HG03159 (cell line): ENCODE results near the gene RAET1L.
"Not testable (repeated sequence)": the region's sequence is repeated elsewhere in the genome, so short reads cannot be mapped to it uniquely, and the experiment has no call there.

Experiments used
- ATAC-seq: cut with Tn5 transposase; IDR thresholded peaks from one replicate; pipeline ENCODE4 v1.9.1; 2021; ENCODE audit warnings: mild to moderate bottlenecking, moderate library complexity; ENCODE audit not compliant: unreplicated experiment

RAET1L gene

DNA sequence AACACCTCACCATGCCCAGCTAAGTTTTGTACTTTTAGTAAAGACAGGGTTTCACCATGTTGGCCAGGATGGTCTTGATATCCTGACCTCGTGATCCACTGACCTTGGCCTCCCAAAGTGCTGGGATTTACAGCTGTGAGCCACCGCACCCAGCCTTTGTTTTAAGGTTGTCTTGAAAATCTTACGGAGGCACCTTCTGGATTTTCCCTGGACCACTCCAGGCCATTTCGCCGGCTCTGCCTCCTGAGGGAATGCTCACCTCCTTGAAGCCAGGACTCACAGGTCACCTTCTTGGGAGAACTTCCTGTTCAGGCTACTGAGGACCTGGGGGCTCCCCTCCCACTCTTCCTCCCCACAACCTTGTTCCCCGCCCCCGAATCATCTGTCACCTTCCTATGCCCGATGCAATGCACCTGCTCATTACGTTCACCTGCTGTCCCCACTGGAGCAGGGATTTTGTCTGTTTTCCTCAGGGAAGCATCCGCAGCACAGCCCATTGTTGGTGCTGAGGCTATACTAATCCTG is 19.4 kb upstream of the RAET1L start:
- no peak for ATAC-seq

DNA sequence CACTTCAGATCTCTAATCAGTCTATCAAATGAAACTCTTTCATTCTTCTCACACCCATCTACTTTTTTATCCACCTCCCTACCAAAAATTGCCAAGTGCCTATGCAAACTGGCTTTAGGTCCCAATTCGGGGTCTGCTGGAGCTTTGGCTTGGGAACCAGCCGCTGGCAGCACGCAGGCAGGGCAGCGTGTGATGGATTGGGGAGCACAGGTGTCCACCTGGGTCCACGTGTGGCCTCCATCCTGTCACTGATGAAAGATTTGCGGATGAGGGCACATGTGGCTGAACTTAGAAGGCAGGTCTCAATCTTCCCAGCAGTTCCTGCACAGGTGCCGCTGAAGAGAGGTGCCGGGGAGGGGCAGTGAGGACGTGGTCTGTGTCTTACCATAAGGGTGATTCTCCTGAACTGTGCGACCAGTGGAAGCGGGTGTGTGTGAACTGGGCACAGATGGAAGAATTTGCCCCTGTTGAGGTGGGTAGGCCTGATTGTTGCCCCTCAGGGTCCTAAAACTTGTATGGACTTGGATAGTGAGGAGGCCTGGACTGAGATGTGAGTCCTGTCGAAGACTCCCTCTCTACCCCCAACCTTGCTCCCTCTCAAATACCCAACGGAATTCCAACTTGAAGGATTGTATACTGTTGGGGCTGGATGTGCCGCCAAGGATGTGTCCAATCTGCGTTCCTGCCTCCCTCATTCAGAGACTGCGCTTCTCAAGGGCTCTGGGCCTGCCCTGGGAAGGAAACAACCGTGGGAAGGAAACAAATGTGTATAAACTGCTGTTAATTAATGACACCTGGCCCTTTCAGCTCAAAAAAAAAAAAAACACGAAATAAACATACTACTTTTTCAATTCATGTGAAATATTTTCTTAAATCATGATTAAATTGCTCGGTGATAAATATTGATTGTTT is 18.4 kb upstream of the RAET1L start:
- no peak for ATAC-seq

DNA sequence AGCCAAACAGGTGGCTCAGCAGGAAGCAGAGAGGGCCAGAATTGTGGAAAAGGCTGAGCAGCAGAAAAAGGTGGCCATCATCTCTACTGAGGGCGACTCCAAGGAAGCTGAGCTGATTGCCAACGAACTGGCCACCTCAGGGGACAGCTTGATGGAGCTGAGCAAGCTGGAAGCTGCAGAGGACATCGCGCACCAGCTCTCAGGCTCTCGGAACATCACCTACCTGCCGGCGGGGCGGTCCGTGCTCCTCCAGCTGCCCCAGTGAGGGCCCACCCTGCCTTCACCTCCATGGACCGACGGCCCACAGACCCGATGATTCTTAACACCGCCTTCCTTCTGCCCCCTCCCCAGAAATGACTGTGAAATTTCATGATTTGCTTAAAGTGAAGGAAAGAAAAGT is 17.8 kb upstream of the RAET1L start:
- no peak for ATAC-seq

DNA sequence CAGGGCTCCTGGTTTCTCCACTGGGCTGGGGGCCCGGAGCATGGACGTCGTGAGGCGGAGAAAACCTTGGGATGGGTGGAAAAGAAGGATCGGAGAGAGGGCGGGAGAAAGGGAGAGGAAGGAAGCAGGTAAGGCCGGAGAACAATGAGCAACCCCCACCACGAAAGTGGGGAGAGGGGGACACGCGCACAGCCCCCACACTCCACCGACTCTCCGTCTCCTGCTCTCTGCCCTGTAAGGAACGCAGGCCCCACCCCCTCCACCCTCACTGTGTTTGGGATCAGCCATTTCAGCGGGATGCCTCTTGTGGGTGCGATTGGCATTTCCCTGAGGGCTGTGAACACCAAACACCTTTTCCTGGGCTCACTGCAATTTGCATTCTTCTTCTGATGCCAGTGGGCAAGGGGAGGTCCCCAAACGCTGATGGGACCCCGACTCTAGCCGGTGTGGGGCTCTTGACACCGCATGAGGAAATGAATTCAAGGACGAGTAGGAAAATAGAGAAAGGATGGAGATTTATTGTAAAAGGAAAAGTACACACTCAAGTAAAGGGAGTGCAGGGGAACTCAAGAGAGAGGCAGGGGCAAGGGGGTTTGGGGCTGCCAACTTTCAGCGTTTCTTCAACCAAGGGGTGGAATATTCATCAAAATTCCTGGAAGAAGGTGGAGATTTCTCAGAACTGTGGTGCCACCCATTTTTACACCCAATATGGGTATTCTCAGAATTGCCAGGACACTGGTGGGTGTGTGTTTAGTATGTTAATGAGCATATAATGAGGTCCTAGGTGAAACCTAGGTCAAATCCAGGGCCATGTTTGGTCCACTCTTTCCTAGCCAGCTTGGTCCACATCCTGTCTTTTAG is 13.1 kb upstream of the RAET1L start:
- ATAC-seq: no peak

DNA sequence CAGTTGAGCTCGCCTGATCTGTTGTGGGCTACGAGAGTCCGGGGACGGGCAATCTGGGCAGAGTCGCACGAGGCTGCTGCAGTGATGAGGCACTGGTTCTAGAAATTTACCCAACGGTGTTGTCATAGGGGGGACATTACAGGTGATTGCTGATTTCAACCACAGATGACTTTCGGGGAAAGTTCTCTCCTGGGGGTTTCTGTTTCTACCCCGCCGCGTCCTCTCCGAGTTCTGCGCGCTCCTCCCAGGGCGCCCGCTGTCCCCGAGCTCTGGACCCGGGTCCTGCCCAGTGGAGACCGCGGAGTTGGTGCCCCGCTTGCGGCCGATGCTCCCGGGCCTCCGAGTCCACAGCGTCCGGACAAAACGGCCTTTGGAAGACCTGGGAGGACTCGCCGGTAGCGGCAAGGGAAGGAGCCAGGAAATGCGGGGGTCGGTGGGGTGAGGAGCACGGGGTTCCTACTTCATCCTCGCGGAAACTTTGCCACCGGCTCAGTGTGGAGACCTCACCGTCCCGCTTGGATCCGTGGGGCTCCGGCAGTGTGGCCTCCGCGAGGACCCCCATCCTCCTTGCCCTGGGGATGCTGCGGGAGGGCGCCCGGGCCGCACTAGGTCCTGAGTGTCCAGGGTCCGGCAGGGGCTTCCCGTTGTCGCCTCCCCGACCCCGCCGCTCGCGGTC is 12.3 kb upstream of the RAET1L start:
- ATAC-seq: no peak

DNA sequence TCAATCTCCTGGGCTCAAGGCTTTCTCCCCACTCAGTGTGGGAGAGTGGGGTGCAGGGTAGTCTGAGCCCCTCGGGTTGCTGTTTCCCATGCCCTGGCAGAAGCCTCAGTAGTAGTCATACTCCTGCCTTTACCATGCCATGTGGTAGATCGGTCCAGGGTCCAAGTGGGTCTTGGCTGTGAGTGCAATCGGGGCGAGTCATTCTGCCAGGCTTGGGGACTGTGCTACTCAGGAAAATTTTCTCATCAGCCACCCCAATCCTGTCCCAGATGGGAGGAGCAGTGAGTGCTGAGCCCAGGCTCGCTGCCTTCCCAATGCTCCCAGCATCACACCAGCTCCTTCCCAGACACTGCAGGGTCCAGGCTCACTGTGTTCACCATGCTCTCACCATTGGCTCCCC is 10.7 kb upstream of the RAET1L start:
- no peak for ATAC-seq

DNA sequence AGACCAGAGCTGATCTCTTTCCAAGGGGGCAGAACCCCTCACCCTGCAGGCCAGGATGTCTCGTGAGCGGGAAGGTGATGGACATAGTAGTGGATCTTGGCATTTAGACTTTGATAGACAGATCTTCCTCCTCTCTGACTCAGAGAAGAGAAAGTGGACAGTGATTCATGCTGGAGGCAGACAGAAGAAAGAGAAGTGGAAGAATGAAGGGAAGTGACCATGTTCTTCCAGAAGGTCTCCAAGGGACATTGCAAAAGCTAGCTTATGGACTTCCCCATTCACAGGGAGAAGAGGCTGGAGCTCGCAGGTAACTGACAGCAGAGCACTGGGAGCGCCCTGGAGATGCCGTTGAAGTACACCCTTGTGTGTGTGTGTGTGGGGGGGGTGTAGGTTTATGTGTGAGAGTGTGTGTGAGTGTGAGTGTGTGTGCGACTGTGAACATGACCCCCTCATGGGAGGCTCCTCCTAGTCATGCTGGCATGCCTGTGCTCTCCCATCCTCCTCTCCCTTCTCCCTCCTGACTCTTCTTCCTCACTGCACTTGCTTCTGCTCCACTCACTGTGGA is 8.0 kb upstream of the RAET1L start:
- ATAC-seq: no peak

DNA sequence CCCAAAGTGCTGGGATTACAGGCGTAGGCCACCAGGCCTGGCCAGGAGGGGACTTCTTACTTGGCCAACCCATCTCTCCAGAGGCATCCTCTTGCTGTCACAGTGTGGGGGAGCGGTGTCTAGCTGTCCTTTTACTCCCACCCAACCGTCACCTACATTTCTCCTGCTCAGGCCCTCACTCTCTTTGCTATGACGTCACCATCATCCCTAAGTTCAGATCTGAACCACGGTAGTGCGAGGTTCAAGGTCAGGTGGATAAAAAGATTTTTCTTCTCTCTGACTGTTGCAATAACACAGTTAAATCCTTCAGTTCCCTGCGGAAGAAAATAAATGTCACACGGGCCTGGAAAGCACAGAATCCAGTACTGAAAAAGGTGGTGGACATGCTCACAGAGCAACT is 7.3 kb upstream of the RAET1L start:
- ATAC-seq: no peak

DNA sequence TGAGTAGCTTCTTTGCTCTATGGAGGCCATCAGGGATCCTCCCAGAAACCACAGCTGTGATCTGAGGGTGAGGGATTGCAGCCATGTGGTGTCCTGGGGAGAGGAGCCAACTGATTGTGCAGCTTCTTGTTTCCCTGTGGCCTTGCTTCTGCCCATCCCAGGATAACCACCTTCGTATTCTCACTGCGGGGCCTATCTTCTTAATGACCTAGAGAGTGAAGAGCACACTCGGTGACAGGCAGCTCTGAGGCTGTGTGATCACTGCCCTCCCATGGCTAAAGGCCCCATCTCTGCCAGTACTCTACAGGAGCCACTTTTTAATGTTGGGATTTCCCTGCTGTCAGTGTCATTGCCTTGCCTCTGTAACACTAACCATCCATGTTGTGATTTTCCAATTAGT is 5.3 kb upstream of the RAET1L start:
- ATAC-seq: no peak

DNA sequence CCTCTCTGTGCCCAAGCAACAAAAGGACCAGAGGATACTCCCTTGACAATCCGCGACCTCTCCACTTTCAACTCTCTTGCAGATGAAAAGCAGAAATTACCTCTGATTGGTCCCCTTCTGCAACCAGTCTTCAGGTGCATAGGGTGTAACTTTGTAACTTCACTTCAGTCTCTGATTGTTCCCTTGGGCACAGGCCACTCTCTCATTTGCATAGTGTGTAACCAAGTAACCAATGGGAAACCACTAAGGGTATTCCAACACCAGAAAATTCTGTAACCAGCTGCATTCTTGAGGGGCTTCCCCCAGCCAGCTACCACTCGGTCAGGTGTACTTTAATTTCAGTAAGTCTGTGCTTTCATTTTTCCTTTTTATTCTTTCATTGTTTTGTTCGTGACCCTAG is 4.4 kb upstream of the RAET1L start:
- no peak for ATAC-seq

DNA sequence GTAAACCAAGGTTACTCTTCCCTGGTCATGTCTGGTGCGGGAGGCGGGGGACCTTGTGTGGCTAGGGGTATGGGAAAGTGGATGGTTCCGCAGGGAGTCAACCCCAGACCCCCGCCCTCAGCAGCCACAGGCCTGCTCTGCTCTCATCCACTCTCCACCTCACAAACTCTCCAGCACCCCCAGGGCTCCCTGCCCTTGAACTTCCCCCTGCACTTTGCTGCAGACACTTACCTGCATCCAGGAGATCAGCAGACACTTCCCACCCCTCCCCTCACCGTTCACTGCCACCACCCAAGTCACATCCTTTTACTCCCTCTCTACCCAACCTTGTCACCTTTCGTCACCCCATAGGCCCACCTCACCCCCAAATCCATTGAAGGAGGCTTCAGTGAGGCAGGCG is 3.9 kb upstream of the RAET1L start:
- ATAC-seq: no peak

DNA sequence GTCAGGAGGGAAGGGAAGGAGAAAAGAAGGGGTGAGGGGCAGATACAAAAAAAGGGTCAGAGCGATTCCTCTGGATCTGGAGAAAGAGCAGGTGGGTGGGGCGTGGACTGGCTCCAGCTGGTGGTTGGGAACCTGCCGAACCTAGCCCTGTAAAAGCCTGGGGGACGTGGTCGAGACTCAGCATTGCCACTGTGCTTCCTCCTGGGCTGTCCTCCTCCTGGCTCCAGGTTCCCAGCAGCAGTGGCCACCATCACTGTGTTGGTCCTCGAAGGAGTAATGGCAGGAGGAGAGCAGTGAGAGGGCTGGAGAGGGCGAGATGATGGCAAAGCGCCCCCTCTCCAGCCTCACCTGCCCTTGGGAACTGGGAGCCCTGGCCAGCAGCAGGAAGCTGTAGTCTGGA is 3.5 kb upstream of the RAET1L start:
- ATAC-seq: no peak

DNA sequence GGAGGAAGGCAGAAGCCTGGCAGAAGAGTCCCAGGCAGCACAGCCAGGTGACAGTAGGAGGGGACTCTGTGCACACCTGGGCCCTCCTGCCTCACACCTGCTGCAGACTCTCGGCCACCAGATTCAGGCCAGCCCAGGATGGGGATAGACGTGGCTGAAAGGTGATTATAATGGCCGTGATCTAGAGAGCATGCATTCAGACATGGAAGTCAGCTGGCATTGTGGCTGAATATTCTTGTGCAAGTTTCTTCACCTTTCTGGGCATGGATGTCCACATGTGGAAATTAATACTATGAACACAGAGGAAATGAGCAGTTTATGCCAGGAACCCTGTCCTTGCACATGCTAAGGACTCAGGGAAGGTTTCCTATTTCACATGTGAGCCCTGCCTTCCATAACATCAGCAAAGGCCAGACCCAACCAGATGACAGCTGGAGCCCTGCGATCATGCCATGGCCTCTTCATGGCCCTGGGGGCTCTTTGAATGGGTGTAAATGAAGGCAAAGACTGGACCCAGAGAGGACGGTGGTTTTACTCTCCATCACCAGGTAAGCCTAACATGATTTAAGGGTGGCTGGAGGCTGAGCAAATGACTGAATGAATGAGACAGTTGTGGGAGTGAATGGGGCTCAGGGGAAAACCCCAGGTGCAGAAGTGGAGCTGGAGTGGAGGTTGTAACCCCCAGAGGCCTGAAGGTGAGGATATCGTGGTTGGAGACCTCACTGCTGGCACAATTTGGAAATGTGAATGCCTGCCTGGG is 2.7 kb upstream of the RAET1L start:
- ATAC-seq: no peak

DNA sequence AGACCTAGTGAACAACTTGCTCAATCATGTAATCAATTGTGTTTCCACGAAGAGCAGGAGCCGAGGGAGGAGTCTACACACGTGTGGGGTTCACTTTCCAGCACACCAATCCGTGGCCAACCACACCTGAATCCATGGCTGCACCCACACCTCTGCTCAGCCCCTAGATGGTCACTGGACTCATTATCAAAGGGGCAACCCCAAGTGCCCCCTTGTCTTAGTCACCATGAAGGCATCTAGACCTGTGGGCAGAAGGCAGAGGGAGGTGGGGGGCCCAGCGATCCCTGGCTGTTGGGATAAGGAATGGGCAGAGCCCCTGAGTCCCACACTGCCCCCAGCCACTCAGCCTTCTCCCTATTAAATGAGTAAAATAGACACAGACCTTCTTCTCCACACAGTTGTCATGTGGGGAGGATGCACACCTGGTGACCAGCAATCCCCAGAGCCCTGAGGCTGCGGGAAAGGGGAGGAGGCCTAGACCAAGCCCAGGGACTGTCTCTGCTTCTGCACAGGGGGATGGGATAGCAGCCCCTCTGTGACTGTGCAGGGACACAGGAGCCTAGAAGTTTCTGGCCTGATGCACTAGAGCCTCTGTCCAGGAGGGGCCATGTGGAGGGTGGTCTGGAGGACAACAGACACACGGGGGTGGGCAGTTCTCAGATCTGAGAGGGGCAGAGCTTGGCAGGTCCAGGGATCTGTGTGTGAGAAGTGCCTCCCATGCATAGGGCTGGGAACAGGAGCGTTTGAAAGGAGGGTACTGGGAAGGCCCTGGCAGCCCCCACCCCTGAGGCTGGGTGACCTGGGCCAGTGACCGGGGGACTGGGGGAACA is 1.9 kb upstream of the RAET1L start:
- ATAC-seq: no peak

DNA sequence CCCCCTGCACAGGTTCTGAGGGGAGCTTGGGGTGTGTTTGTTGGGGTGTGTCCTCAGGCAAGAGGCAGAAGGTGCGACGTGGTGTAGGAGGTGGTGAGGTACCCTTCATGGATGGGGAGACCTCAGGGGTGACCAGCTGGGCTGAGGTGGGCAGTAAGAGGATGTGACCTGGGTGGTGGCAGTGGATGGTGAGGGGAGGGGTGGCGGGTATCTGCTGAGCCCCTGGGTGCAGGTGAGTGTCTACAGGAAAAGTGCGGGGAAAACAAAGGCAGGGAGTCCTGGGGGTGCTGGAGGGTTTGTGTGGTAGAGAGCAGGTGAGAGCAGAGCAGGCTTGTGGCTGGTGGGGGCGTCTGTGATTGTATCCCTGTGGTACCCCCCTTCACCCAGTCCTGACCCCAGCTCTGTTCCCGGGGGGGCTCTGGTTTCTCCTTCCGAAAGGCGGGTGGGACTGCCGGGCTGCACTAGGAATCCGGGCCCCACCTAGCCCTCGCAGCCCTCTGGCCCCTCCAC is 631 bp downstream of the RAET1L start:
- no peak for ATAC-seq

DNA sequence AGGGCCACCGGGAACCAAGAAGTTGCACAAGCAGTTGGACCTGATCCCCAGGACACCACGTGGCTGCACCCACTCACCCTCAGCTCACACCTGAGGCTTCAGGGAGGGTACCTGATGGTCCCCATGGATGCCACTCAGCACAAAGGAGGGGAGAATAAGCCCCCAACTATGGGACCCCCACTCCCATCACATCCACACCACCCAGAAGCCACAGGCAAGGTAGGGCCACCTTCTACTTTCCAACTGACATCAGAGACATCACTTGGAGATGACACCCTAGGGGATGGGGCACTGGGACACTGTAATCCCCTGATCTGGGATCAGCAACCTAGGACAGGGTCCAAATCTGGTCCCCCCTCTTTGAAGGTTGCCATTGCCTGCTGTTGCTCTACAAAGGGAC is 1.3 kb downstream of the RAET1L start:
- ATAC-seq: not testable (repeated sequence)

DNA sequence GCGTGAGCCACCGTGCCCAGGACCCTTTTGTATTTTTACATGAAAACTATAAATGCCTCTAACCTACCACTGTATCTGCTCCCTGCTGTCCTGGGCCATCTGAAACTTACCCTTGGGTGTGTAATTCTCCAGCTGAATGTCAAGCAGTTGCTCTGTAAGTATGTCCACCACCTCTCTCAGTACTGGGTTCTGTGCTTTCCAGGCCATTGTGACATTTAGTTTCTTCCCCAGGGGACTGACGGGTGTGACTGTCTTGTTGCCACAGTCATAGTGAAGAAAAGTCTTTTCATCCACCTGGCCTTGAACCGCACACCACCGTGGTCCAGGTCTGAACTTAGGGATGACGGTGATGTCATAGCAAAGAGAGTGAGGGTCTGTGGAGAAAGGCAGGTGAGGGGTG is 3.5 kb downstream of the RAET1L start:
- not testable (repeated sequence) for ATAC-seq

DNA sequence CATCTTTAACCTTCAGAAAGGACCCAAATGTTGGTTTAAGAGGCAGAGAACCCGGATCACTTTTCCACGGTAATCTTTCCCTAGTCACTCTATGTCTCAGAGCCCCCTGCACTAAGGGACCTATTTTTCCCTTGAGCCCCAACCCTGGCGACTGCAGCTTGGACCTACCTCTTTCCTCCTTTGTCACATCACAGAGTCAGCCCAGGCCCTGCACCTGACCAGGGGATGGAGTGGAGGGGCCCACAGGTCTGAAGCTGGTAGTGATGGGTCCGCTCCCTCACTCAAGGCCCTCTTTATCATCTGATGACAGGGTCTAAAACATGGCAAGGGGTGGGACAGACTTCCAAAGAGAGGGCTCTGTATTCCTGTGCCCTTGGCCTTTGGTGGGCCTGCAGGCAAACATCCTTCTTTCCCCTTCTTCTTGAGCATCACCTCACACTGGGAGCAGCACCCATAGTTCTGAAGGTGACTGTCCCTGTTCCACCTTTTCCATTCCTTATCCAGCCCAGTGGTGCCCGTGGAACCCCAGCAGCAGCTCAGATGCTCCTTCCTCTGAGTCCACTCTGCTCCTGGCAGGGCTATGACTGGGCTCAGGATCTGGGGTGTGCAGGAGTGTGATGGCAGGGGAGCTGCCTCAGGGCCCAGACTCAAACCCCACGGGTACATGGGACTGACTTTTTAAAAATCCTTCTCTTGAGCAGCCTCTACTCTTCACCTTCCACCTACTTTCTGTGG is 6.3 kb downstream of the RAET1L start:
- no peak for ATAC-seq

DNA sequence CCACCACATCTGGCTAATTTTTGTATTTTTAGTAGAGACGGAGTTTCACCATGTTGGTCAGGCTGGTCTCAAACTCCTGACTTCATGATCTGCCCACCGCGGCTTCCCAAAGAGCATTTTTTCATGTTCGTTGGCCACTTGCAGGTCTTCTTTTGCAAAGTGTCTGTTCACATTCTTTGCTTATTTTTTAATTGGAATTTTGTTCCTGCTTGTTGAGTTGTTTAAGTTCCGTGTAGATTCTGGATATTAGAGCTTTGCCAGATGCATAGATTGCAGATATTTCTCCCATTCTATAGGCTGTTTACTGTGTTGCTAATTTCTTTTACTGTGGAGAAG is 8.2 kb downstream of the RAET1L start:
- ATAC-seq: not testable (repeated sequence)
